Measurements from ENCODE around the gene ZNF19.

Gene ZNF19

DNA sequence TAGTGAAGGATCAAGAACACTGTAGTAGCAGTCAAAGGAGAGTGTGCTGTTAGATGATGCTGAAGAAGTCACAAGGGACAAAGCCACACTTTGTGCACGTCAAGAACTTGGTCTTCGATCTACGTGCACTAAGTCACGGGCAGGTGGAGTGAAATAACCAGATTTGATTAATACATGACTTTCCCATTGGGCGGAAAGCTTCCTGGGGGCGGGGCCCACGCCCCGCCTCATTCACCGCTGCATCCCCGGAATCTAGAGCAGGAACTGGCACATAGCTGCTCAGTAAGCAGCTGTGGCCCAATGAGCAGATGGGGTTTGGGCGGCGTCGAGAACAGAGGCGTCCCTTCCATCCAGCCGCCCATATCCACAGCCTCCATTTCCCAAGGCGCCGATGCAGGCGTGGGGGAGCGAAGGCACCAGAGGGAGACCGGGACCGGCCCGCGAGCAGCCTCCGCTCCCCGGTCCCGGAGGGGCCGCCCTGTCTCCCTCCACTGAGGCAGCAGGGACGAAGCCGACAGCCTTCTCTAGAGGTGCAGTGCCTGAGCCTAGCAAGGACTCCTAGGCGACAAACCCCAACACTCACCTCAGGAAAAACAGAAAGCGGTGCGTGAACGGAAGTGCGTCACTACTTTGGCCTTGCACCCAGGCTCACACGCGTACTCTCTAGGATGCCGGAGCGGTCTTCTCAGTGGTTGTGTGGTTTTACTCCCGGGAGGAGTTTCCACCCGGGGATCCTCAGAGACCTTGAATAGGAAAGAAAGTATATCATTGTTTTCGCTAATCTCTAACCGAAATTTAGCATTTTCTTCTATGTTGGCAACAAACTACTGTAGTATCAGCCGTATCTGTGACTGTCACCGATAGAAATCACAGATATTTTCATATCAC lies 4.9 kb downstream of the ZNF19 start:
- DNase-seq = peak; percentile 91

DNA sequence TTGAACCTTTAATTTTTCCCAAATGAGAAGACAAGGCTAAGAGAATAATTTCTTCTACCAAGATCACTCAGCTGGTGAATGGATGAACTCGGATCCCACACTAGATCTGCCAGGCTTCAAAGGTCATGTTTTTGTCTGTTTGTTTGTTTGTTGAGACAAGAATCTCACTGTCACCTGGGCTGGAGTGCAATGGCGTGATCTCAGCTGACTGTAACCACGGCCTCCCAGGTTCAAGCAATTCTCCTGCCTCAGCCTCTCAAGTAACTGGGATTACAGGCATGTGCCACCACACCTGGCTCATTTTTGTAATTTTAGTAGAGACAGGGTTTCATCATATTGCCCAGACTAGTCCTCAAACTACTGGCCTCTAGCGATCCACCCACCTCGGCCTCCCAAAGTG lies 6.6 kb downstream of the ZNF19 start:
- DNase-seq = no peak

- DNase-seq = no peak
Measured at GRCh38 chr16:71480956-71481355, 8.2 kb downstream of the ZNF19 start.

- DNase-seq = no peak
Measured at GRCh38 chr16:71479420-71479819, 9.7 kb downstream of the ZNF19 start.

- DNase-seq = no peak
Measured at GRCh38 chr16:71476457-71477124, 12.5 kb downstream of the ZNF19 start.

DNA sequence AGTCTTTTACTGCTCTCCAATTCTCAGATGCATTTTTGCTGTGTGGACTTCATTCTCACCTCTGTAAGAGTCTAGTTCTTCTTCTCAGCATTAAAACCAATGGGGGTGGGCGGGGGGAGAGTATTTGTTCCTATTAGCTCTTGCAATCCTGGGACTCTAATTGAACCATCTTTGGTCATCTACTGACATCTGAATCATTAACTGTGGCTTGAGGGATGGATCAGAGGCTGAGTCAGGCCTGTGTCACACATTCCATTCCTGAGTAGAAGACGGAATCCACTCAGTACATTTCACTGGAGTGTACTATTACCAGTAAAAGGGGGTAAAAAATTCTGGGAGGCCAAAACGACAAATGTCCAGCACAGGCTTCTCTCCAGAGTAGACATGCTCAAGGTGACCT lies 14.3 kb downstream of the ZNF19 start:
- DNase-seq = peak; percentile 92

- no peak for DNase-seq
Measured at GRCh38 chr16:71473891-71474290, 15.2 kb downstream of the ZNF19 start.

DNA sequence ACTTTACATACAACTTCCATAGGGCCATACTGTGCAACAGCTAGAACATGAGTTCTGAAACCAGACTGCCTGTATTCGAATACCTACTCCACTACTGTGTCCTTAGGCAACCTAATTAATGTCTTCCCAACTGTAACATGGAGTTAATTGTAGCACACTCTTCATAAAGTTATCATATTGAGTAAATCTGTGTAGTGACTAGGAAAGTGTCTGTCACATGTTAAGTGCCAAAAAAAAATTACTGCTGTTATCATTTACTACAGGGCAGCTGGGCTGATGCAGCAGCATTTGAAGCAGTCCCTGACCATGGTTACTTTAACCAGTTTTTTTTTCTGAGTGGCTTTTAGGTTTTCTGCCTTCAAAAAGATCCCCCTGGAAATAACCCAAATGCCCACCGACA lies 16.2 kb downstream of the ZNF19 start:
- no peak for DNase-seq

DNA sequence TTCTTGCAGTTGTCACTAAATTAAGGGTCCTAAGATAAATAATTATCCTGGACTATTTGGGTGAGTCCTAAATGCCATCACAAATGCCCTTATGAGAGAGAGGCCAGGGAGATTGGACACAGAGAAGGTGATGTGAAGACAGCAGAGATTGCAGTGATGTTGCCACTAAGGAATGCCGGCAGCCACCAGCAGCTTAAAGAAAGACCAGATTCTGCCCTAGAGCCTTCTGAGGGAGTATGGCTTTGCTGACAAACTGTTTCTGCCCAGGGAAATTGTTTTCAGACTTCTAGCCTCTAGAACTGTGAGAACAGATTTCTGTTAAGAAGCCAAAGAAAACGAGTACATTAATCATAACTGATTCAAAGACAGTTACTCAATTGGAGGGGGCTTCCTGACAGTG lies 17.1 kb downstream of the ZNF19 start:
- no peak for DNase-seq

DNA sequence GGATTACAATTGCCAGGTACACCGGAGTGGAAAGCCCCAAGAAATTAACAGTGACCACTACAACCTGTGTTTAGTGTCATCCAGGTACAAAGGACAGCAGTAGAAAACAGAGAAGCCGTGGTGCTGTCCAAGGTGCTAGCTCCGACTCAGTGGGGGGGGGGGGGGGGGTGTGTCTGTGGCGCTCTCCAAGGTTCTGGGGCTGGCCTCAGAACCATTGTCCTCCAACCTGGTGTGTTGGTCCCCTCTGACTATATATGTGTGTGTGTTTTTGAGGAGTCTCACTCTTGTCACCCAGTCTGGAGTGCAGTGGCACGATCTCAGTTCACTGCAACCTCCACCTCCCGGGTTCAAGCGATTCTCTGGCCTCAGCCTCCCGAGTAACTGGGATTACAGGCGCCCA lies 21.3 kb downstream of the ZNF19 start:
- peak; percentile 37 for DNase-seq

- no peak for DNase-seq
Measured at GRCh38 chr16:71464231-71464630, 24.9 kb downstream of the ZNF19 start.

DNA sequence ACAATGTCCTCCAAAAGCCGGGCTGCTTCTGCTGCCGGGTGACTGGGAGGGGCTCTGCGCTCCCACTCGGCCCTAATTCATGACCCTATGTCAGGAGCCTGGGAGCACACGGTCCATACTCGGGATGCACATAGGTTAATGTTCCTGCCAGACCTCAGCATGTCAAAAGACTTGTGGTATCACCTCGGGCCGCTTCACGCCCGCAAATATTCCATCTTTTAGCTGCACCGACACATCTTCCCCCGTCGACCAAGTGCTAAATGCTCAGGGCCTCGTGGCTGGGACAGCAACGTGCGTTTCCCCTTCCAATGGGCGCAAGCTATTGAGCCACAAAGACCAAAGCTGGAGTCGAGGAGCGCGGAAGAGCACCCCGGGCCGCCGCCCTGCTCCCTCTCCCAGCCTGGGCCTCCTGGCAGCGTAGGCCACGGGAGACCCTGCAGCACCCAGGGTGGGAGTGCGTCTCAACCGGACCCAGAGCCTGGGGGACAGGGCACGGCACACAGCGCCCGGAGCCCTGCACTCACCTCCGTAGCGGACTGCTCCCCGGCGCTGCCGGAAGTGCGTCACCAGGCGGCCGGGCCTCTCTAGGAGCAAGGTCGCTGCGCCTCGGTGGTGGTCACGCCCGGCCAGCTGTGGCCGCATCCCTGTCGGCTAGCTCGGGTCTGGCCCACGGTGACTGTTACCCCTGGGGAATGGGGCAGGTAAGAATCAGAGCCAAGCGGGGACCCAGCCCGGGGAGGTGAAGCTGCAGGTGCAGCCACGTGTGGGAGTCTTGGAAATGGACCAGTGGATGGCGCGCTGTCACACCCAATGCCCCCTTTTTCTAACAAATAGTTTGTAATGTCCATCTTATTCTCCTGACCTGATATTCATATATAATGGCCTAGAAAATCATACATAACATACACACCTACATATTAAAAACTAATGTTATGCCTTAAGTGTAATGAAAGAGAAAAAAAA lies 27.2 kb downstream of the ZNF19 start, which contains the start of gene ZNF23:
Gene ZNF23 (minus strand): TSS at position 562 of the 963 bp plus-strand sequence. CDS start 5,451 bp downstream, outside the sequence.
- DNase-seq = peak; percentile 68

GRCh38 chr16:71460941-71461340 lies 28.2 kb downstream of the ZNF19 start:
- no peak for DNase-seq

DNA sequence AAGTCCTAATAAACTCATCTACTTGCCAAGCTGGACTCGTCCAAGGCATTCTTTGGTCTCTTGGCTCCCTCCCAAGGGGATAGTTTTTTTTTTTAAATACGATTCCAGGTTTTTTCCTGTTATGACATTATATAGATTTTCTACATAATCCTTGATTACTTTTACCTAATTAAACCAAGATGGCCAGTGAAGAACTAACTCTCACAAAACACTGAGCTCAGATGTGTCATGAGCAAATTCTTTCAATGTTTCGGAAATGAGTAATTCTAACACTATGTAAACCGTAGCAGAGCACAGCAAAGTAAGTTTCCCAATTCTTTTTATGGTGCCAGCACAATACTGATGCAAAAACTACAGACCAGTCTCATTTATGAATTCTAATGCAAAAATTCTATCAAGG lies 28.9 kb downstream of the ZNF19 start:
- peak; percentile 89 for DNase-seq

DNA sequence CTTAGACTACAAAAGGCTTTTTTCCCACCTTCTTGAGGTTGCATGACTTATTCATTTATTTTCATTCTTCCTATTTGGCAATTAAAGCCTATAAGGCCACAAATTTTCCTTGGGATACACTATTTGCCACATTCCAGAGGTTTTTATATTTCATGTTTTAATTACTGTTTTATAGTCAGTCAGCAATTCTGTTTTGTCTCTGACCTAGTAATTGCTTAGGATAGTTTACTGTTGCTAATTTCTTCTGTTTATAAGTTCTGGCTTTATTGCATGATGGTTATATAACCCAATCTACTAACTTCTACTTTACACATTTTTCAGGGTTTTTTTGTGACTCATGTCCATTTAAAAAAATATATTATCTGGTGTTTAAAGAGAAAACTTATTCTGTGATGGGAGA lies 29.6 kb downstream of the ZNF19 start:
- DNase-seq = no peak

DNA sequence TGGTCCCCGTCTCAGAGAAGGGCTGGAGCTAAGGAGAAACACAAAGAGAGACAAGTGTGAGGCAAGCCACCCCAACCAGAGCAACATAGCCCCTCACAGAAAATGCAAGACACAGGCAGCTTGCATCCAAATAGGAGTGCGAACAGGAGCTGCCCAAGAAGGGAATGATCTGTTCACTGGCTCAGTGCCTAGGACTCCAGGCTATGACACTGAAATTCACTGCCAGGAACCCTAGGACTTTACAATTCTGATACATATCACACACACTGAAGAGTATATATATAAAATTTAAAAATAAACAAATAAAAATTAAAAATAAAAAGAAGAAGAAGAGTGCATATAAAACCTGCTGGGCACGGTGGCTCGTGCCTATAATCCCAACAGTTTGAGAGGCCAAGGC lies 32.3 kb downstream of the ZNF19 start:
- no peak for DNase-seq

- DNase-seq = no peak
Measured at GRCh38 chr16:71453036-71453435, 36.1 kb downstream of the ZNF19 start.

DNA sequence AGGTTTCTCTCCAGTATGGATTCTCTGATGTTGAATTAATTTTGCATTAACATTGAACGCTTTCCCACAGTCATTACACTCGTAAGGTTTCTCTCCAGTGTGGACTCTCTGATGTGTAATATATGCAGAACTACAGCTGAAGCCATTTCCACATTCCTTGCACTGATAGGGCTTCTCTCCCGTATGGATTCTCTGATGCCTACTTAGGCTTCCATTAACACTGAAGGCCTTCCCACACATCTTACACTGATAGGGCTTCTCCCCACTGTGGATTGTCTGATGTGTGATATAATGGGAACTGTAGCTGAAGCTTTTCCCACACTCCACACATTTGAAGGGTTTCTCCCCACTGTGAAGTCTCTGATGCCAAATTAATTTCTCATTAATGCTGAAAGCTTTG lies 40.1 kb downstream of the ZNF19 start:
- DNase-seq = no peak

- DNase-seq = no peak
Measured at GRCh38 chr16:71448274-71448866, 40.8 kb downstream of the ZNF19 start.

DNA sequence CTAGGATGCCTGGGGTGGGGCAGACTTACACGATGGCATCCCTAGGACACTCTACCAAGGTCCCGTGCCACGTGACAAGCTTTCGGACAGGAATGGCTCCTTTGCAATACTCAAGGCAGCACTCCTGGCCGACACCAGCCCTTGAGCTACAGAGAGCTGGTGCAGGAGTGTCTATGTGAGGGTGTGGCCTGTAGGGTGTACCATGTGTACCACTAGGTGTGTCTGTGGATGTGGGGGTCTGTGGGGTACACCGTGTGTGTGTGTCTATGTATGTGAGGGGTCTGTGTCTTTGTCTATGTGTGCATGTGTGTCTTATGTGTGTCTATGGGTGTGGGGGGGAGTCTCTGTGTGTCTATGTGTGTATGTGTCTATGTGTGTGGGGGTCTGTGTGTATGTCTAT lies 45.4 kb downstream of the ZNF19 start:
- no peak for DNase-seq

GRCh38 chr16:71442051-71442440 lies 47.1 kb downstream of the ZNF19 start, which contains the start of gene TLE7:
TSS of gene TLE7 (minus strand) at chr16:71442054. CDS start at chr16:71433324, 8,730 bp downstream.
- no peak for DNase-seq

DNA sequence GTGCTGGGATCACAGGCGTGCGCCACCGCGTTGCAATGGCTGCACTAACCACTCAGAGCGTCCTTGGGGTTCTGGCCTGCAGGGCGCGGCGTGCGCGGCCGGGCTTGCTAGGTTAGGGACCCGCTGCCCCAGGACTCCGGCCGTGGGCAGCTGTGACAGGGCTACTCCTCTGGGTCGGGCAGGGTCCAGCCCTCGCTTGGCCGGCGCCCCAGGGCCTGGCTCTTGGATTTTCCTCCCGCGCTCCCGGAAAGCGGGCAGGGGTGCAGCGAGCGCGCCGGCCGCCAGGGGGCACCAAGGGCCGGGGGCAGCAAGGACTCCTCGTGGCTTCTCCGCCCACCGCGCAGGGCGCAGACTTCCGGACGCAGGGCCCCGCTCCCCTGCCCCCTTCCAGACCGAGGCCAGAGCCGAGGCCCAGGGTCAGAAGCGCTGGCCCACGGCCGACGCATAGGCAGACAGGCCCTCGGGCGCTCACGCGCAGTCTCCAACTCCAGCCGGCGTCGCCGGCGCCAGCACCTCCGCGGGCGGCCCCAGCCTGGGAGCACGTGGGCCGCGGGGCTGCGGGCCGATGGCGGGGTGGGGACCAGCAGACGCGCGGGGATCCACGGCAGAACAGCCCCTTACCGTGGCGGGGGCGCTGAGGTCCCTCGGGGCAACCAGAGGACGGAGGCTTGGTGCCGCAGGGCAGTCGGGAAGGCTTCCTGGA lies 47.6 kb downstream of the ZNF19 start:
- no peak for DNase-seq
